GM19193 (cell line): ENCODE data around the gene RCSD1.

Experiments used
- POLR2A ChIP-seq: IDR thresholded peaks from 4 replicates; pipeline ENCODE4 v1.6.1; 2011; ENCODE audit not compliant: insufficient read depth, insufficient read length; ENCODE audit errors: extremely low read depth

RCSD1 gene

DNA sequence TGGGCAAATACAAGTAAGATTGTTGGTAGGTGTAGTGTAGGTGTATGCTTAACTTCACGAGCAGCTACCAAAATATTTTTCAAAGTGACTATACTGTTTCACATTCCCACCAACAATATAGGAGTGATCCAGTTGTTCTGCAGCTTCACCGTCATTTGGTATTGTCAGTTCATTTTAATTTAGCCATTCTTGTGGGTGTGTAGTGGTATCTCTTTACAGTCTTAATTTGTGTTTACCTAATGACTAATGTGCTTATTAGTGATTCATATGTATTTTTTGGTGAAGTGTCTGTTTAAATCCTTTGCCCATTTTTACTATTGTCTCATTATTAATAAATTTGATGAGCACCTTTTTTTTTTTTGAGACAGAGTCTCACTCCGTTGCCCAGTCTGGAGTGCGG is 35.4 kb downstream of the RCSD1 start:
- TF ChIP-seq POLR2A = no peak

DNA sequence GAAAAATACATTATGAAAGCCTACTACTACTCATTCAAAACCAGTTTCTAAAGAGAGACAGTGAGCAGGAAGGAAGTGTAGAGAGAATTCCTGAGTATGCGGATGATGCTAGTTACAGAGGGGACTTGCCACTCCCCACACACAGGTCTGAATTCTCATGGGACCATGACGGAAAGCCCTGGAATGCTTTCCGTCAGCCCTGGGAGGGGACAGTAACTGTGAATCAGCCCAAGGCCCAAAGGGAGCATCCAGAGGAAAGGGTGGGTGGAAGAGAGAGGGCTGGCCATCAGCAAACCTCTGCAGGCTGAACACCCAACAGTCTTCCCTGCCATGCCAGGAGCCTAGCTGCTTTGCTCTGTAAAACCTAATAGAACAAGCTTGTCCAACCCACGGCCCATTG is 36.4 kb downstream of the RCSD1 start:
- TF ChIP-seq POLR2A = no peak

DNA sequence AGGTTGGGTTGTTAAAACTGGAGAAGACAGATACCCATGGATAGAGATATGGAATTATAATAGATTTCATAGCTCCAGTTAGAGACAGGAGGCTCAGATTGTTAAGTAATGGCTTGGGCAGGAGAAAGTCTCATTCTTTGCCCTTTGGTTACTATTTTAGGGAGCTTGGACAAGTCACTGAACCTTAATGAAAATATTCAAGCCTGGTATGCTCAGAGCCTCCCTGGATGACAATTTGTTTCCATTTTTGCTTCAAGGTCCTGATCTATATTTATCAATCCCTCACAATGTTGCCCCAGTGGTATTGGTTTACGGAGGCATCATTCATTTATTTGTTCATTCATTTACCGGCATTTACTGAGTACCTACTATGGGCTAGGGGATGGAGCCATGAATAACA is 37.5 kb downstream of the RCSD1 start:
- no peak for TF ChIP-seq POLR2A

DNA sequence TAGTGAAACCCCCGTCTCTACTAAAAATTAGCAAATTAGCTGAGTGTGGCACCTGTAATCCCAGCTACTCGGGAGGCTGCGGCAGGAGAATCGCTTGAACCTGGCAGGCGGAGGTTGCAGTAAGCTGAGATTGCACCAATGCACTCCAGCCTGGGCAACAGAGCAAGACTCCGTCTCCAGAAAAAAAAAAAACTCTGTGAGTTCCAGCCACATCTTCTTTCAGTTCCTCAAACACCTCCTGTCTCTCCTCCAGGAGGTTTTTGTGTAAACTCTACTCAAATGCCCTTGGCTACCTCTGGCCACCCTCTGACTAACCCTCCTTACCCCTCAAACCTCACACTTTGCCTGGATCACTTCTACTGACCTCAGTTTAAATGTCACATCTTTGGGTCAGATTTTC is 38.1 kb downstream of the RCSD1 start:
- no peak for TF ChIP-seq POLR2A

DNA sequence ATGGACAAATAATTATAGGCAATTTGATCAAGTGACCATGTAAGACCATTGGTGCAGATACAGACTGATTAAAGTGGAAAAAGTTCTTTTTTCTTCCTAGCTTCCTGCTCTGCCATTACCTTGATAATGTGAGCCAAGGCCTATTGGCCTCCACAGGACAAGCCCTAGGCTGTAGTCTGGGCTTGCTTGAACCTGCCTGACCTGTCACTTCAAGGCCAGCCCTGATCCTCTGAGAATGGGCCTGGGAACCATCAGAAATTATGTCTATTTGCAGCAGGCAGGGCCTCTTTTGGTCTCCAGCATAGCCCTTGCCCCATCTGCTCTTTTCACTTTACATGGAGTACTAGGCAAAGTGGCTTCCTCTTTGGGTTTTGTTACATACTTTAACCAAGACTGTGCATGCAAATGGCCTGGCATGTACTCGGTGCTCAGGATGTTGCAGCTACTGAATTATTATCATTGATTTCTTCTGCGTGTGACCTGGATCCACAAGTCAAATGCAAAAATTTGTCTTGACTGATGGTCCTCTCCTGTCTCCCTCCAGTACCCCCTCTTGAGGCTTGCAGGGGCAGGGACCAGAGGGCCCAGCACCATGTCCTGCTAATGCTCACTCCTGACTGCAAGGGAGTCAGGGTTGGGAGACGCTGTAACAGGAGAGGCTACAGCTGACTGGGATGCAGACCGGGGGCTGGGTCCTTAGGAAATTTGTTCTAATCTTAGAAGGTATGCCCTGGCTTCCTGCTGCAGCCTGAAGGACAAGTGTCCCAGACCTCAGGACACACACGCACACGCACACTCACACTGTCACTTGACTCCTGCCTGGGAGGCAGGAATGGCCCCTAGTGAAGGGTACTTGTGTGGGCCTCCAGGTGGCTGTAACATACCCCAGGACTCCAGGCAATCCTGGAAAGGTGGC is 39.4 kb downstream of the RCSD1 start:
- no peak for TF ChIP-seq POLR2A

DNA sequence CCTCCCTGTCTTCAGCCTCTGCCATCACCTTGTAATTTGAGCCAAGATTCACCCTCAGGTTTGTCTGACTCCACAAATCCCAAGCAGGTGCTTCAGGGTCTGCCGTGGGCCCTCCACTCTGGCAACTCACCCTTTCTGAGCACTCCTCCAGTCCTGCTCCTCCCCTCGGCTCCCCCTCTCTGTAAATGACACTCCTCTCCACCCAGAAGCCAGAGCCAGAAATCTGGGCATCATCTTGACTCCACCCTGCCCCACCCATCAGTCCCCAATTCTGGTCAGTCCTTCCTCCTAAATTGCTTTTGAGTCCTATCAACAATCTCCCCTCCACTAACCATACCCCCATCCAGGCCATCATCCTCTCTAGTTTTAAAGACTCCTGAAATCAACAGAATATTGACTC is 40.5 kb downstream of the RCSD1 start:
- no peak for TF ChIP-seq POLR2A

DNA sequence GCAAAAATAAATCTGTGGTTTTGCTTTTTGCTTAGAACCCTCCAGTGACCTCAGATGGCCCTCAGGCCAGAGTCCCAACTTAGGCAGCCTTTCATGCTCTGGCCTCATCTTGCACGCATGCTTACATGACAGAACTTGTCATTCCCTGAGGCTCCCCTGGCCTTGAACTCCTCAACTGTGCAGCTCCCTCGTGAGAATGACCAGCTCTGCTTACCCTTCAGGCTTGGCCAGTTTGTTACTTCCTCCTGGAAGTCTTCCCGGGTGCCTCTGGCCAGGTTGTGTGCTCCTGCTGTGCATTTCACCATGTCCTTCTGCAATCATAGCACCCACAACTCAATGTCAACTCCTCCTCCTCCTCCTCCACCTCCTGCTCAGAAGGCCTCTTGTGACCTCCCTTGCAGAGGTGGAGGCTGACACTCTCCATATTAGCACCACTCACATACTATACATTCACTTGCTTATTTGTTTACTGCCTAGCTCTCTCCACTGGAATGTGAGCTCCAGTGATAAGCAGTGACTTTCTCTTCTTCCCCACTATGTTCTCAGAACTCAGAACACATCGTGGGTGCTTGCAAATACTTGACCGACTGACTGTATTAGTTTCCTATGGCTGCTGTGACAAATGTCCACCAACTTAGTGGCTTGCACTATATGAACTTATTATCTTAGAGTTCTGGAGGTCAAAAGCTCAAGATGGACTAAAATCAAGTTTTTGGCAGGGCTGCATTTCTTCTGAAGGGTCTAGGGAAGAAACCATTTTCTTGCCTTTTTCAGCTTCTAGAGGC is 41.9 kb downstream of the RCSD1 start:
- no peak for TF ChIP-seq POLR2A

DNA sequence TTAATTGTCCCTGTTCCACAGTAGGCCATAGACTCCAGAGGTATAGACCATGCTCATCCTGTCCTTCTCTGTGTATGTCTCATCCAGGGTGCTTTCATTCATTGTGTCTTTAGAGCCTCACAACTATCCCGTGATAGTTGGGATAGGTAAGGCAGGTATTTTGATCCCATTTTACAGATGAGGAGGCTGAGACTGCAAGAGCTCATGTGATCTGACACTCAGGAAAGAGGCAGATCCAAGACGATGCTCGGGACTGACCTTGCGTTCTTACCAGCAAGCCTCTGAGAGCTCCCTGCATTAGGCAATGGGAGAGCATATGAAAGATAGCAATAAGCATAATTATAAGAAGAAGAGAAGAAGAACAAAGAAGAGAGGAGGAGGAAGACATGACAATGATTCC is 42.8 kb downstream of the RCSD1 start:
- no peak for TF ChIP-seq POLR2A

DNA sequence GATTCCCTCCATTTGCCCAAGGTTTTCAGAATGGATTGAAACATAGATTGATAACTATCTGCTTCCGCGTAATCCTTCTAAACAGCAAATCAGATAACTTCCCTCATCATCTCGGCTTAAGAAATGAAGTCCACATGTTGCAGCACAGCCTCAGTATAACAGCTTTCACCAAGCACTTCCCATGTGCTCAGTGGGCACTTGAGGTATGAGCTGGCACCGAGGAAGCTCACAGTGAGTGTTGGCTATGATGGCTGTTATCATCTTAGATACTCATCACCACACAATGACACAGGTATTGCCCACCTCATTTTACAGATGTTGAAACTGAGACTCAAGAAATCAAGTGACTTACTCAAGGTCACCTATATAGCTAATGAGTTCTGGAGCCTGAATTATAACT is 43.2 kb downstream of the RCSD1 start:
- TF ChIP-seq POLR2A = no peak

DNA sequence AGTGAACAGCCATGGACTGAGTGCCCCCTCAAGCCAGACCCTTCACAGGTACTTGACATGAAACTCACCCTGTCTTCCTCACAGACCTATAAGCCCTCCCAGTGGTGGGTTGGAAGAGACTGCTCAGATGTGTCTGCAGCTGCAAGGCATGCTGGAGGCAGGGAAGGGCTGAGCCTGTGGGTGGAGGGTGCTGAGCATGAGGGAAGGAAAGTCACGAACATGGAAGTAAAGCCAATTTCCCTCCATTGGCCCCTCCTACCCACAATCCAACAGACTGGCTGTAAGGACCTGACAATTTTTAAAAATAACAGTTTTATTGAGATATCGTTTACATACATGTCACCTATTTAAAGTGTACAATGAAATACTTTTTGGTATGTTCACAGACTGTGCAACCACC is 44.1 kb downstream of the RCSD1 start:
- TF ChIP-seq POLR2A = no peak

DNA sequence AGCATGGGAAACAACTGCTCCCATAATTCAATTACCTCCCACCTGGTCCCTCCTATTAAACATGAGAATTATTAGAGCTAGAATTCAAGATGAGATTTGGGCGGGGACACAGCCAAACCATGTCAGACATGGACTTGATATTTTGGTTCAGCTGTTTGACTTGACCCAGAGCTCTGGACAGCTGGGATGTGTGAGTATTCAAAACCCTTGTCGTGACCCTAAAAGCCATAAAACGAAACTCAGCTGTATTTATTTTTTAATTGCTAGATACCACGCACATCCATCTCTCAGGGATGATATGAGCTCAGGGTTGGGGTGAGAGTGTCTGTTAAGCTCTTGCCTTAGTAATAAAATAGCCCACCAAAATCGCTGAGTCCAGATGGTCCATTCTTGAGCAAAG is 45.4 kb downstream of the RCSD1 start:
- no peak for TF ChIP-seq POLR2A

DNA sequence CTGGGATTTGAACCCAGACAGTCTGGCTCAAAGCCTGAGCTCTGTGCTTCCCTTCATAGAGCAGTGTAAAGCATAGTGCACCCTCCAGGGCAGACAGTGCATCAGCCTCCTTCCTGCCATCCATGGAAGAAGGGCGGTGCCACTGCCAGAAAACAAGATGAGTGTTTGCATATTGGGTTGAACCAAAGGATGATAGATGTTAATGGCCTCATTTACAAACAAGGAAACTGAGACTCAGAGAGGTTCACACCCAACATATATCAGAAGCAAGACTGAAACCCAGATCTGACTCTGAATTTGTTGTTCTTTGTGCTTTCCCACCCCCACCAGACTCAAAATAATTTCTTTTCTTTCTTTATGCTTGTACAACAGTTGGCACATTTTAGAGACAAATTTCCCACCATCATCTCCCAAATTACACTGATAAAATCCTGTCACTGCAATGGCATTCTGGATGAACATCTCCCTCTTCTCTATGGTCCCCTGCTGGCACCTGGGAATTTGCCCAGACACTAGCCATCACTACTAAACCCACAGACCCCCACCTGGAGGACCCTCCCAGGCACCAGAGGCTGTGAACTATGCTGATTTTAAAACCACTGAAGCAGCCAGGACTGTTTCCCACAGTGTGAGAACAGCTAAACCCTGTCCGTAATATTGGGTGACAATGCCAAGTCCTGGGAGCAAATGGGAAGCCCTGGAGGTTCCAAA is 46.3 kb downstream of the RCSD1 start:
- no peak for TF ChIP-seq POLR2A

DNA sequence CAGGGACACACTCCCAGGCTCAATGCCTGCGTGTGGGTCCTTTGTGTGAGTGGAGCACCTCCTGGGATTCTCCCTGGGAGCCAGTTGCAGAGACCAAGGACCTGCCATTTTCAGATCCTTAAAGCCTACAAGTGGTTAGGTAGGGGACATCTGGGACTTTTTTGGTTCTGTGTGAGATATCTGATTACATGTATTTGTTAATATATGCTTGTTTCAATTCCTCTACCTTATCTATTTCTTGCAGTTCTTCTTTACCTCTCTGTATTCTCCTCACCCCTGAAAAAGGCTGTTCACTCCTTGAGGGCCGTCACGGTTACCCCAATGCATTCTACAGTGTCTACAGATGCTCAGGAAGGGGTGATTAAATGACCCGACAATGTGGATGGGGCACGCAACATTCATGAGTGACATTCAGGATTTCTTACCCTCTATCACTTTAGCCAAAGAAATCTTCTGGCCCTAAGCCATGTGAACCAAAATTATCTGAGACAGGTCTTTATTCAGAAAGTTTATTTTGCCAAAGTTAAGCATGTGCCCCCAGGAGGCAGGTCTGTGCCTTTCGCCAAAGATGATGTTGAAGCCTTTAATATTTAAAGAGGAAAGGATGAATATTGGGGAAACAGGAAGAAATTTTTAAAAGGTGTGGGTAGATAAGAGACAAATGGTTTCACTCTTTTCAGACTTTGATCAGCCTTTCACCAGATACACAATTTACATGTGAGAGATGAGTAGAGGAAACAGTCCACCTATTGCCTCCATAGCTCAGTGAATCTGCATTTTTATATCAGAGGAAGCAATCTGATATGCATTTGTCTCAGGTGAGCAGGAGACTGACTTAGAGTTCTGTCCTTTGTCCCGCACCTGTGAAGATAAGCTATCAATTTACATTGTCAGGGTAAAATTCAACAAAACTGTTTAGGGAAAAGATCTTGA is 47.1 kb downstream of the RCSD1 start:
- TF ChIP-seq POLR2A = no peak

DNA sequence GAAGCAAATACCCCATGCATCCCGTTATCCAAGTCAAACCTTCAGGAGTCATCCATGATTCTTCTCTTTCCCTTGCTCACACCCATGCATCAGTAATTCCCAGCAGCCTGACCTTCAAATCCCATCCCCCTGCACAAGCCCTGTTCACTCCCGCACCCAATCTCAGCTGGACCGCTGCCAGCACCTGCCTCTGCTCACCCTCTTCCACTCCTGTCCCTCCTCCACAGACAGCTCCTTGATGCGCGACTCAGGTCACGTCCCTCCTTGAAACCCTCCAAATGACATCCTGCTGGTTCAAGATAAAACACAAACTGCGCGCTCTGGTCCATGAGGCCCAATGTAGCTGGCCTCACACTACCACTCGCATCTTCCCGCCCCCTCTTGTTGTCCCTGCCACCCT is 48.4 kb downstream of the RCSD1 start:
- no peak for TF ChIP-seq POLR2A
